HS-27A (cell line): ENCODE results near the gene PCMTD2.

Experiments used
- DNase-seq: peaks from one replicate; pipeline ENCODE4 v3.0.0-alpha.2; 2012; ENCODE audit warnings: low read depth, missing footprints

The PCMTD2 gene

GRCh38 chr20:64255361-64256281 is at the start of gene PCMTD2:
TSS of gene PCMTD2 (plus strand) at chr20:64255748. CDS start at chr20:64259966, 4,218 bp downstream.
- peak; percentile 22 for DNase-seq

- no peak for DNase-seq
Observed at GRCh38 chr20:64206614-64207013, 48.9 kb upstream of the PCMTD2 start.

- DNase-seq = no peak
Observed at GRCh38 chr20:64207641-64208590, 47.6 kb upstream of the PCMTD2 start.

GRCh38 chr20:64209148-64209547 is 46.4 kb upstream of the PCMTD2 start:
- DNase-seq = no peak

- no peak for DNase-seq
Observed at GRCh38 chr20:64210656-64211369, 44.7 kb upstream of the PCMTD2 start.

GRCh38 chr20:64211874-64212658 is 43.5 kb upstream of the PCMTD2 start:
- no peak for DNase-seq

GRCh38 chr20:64212755-64213154 is 42.8 kb upstream of the PCMTD2 start:
- no peak for DNase-seq

GRCh38 chr20:64214113-64214512 is 41.4 kb upstream of the PCMTD2 start:
- no peak for DNase-seq

- no peak for DNase-seq
Observed at GRCh38 chr20:64214952-64215351, 40.6 kb upstream of the PCMTD2 start.

GRCh38 chr20:64216036-64216435 is 39.5 kb upstream of the PCMTD2 start:
- DNase-seq = no peak

GRCh38 chr20:64216910-64217309 is 38.6 kb upstream of the PCMTD2 start:
- DNase-seq = no peak

GRCh38 chr20:64217539-64218221 is 37.9 kb upstream of the PCMTD2 start:
- no peak for DNase-seq

GRCh38 chr20:64219202-64219601 is 36.3 kb upstream of the PCMTD2 start:
- DNase-seq = no peak

GRCh38 chr20:64219730-64220129 is 35.8 kb upstream of the PCMTD2 start:
- DNase-seq = no peak

- DNase-seq = no peak
Observed at GRCh38 chr20:64220420-64220819, 35.1 kb upstream of the PCMTD2 start.

- no peak for DNase-seq
Observed at GRCh38 chr20:64220891-64221527, 34.5 kb upstream of the PCMTD2 start.

GRCh38 chr20:64222291-64222735 is 33.2 kb upstream of the PCMTD2 start:
- DNase-seq = no peak

GRCh38 chr20:64222851-64223525 is 32.6 kb upstream of the PCMTD2 start:
- no peak for DNase-seq

- no peak for DNase-seq
Observed at GRCh38 chr20:64223526-64224067, 32.0 kb upstream of the PCMTD2 start.
